HG03196 (cell line): ENCODE data around the gene PROZ.
"Not testable (repeated sequence)": the region's sequence is repeated elsewhere in the genome, so short reads cannot be mapped to it uniquely, and the experiment has no call there.

Experiments used
- ATAC-seq: cut with Tn5 transposase; IDR thresholded peaks from one replicate; pipeline ENCODE4 v1.9.1; 2021; ENCODE audit not compliant: unreplicated experiment

The PROZ gene

GRCh38 chr13:113153810-113154748 lies 4.4 kb upstream of the PROZ start:
- ATAC-seq: peak; percentile 40

GRCh38 chr13:113155201-113155600 lies 3.2 kb upstream of the PROZ start:
- no peak for ATAC-seq

GRCh38 chr13:113155982-113156655 lies 2.3 kb upstream of the PROZ start:
- ATAC-seq: no peak

GRCh38 chr13:113157206-113157928 lies 1.1 kb upstream of the PROZ start:
- ATAC-seq: no peak

GRCh38 chr13:113158946-113159345 lies 498 bp downstream of the PROZ start:
- ATAC-seq: no peak

GRCh38 chr13:113159701-113160100 lies 1.3 kb downstream of the PROZ start:
- ATAC-seq: no peak

- ATAC-seq: no peak
Measured at GRCh38 chr13:113160983-113161382, 2.5 kb downstream of the PROZ start.

GRCh38 chr13:113161433-113161832 lies 3.0 kb downstream of the PROZ start:
- ATAC-seq: no peak

GRCh38 chr13:113161975-113162374 lies 3.5 kb downstream of the PROZ start:
- ATAC-seq: not testable (repeated sequence)

GRCh38 chr13:113162783-113163685 lies 4.6 kb downstream of the PROZ start:
- no peak for ATAC-seq

GRCh38 chr13:113164492-113164891 lies 6.0 kb downstream of the PROZ start:
- ATAC-seq: no peak

GRCh38 chr13:113166266-113166665 lies 7.8 kb downstream of the PROZ start:
- ATAC-seq: no peak

- ATAC-seq: no peak
Measured at GRCh38 chr13:113166681-113167080, 8.2 kb downstream of the PROZ start.

GRCh38 chr13:113167155-113167554 lies 8.7 kb downstream of the PROZ start:
- ATAC-seq: no peak

GRCh38 chr13:113167575-113167974 lies 9.1 kb downstream of the PROZ start:
- no peak for ATAC-seq

GRCh38 chr13:113168211-113168610 lies 9.8 kb downstream of the PROZ start:
- ATAC-seq: no peak

- ATAC-seq: no peak
Measured at GRCh38 chr13:113169277-113170272, 11.1 kb downstream of the PROZ start.

- no peak for ATAC-seq
Measured at GRCh38 chr13:113170511-113170910, 12.1 kb downstream of the PROZ start.
